Heart left ventricle (tissue), 16 donors: ENCODE data around the gene PRM2. TPM values are rescaled to one million over a fixed set of nuclear protein-coding genes. Genes with fewer than 3 reads are reported as not detected.

Source experiments
- ATAC-seq, 4 donors: fragments of 200-7000 bp; cut with Tn5 transposase; one replicate each; pipeline ENCODE4 v1.9.1; 2020 to 2022; ENCODE audit warnings: moderate library complexity in 4 of 4, mild to moderate bottlenecking in 3 of 4, moderate number of reproducible peaks in 1 of 4
- DNase-seq, 5 donors: peaks; one replicate each; pipeline ENCODE4 v3.0.0-alpha.2; 2020
- H3K27ac ChIP-seq, 12 donors: fragments of 200-600 bp; sonication (generic) in 4 of 12; one replicate each; pipeline versions ENCODE4 v1.5.0 to v1.8.0; 2016 to 2022; ENCODE audit warnings: mild to moderate bottlenecking in 2 of 12
- H3K27me3 ChIP-seq, 9 donors: fragments of 200-600 bp; sonication (generic) in 2 of 9; one replicate each; pipeline versions ENCODE4 v1.5.1 to v1.8.0; 2016 to 2022; ENCODE audit warnings: mild to moderate bottlenecking in 3 of 9
- H3K36me3 ChIP-seq, 9 donors: fragments of 200-600 bp; sonication (generic) in 2 of 9; one replicate each; pipeline versions ENCODE4 v1.5.0 to v1.8.0; 2018 to 2022; ENCODE audit warnings: mild to moderate bottlenecking in 2 of 9
- H3K4me1 ChIP-seq, 12 donors: fragments of 200-600 bp; sonication (generic) in 4 of 12; one replicate each; pipeline versions ENCODE4 v1.5.0 to v1.8.0; 2016 to 2022; ENCODE audit warnings: mild to moderate bottlenecking in 3 of 12
- H3K4me3 ChIP-seq, 12 donors: fragments of 200-600 bp; sonication (generic) in 4 of 12; one replicate each; pipeline versions ENCODE4 v1.5.0 to v1.8.0; 2017 to 2022; ENCODE audit warnings: mild to moderate bottlenecking in 9 of 12, moderate library complexity in 4 of 12
- H3K9me3 ChIP-seq, 12 donors: fragments of 200-600 bp; sonication (generic) in 4 of 12; one replicate each; pipeline versions ENCODE4 v1.5.0 to v1.8.0; 2016 to 2022; ENCODE audit warnings: mild to moderate bottlenecking in 1 of 12
- POLR2A ChIP-seq, 2 donors: fragments of 450-650 bp; IDR thresholded peaks; one replicate each; pipeline ENCODE4 v1.6.1; 2017; ENCODE audit warnings: antibody characterized with exemption in 2 of 2, mild to moderate bottlenecking in 2 of 2, moderate library complexity in 2 of 2
- WGBS, 4 donors: extraction: QIAGEN DNeasy Blood & Tissue Kit in 2 of 4; methylation state at CpG; one replicate each; pipeline versions ENCODE4 v1.1.5 to v1.1.7; 2013 to 2018; 5-methylcytosine and 5-hydroxymethylcytosine counted together
- intact Hi-C, 10 donors: fragments of 100-400 bp; cut with DNase I; formaldehyde crosslinking; loops; one replicate each; pipeline versions ENCODE4 v1.11.1 to v1.14.2; 2022
- polyA plus RNA-seq, 2 donors: library from polyadenylated mRNA; stranded (reverse); fragments of 200-250 nt; gene quantifications; one replicate each; pipeline ENCODE4 v1.2.3, GENCODE V29; 2013
- total RNA-seq, 9 donors: library from RNA; depleted of rRNA in 2 of 9; stranded (reverse); fragments of >200 nt in 2 of 9; fragmentation: NEBNext Ultra II Directional in 3 of 9; extraction: Animal tissue kit (Norgen Biotek cat#: 25700) in 3 of 9; gene quantifications; one replicate each; pipeline versions ENCODE4 v1.1.0 to v1.2.4, GENCODE V29; 2016 to 2023
- TF ChIP-seq, protein P1 (sequence below), 12 donors: fragments of 200-600 bp; sonication (generic) in 4 of 12; IDR thresholded peaks; one replicate each; pipeline versions ENCODE4 v1.5.0 to v1.8.0; 2018 to 2022; ENCODE audit warnings: antibody characterized with exemption in 12 of 12, mild to moderate bottlenecking in 5 of 12
- donor health status: ischemic (EF 13 %, LVEDD 7.1; RV severe dilation, severe dysfunction).
- donor health status: healthy with polysubstance abuse.
- donor health status: DM: no; HTN: yes; CAD: no.
- donor health status: DM: no; HTN: no; CAD: no.
- donor health status: ischemic (EF 25% LVEDD 6.9; RV normal size, moderate dysfunction).
- donor health status: ischemic (EF 25% LVEDD 5.7; RV mildly dilated, moderate dysfunction).
- donor health status: healthy.
- donor health status: DM: yes; HTN: yes; CAD: no.
- donor health status: ischemic (EF 35%, LVEDD 5.7; RV mildly dilated, moderate dysfunction).
- donor health status: nonischemic (EF 11% LVEDD 7.7; RV severe dilation, severe dysfunction).
- donor health status: DM: yes; HTN: yes; CAD: no.
- donor health status: PGD.
- donor health status: ischemic (EF 29% LVEDD 5.4; RV normal size, mild dysfunction).
- donor health status: nonischemic (EF 23%, LVEDD 6.1; RV moderate dilation, normal function).

Gene PRM2
- total and polyA plus RNA-seq, 11 donors, result not detected

DNA sequence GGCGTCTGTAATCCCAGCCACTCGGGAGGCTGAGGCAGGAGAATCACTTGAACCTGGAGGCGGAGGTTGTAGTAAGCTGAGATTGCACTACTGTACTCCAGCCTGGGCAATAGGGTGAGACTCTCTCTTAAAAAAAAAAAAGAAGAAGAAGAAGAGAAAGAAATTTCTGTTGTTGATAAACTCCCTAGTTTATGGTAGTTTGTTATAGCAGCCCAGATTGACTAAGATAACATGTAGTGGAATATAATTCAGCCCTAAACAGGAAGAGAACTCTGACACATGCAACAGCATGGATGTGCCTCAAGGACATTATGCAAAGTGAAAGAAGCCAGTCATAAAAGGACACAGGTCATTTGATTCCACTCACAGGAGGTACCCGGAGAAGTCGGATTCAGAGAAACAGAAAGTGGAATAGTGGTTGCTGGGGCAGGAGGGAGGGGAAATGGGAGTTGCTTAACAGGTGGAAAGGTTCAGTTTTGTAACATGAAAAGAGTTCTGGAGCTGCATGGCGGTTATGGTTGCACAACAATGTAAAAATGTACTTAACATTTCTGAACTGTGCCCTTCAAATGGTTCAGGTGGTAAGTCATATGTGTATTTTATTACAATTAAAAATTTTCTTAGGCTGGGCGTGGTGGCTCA is 30.8 kb upstream of the PRM2 start:
- DNase-seq (no peak), ATAC-seq (no peak)
- H3K27me3 ChIP-seq, result no peaks in the 10 kb centered on the region
- no peaks in the 10 kb centered on the region for H3K36me3 ChIP-seq
- TF ChIP-seq POLR2A (IDR thresholded peaks at IDR 0.05), result no peak
- TF ChIP-seq, protein P1, sequence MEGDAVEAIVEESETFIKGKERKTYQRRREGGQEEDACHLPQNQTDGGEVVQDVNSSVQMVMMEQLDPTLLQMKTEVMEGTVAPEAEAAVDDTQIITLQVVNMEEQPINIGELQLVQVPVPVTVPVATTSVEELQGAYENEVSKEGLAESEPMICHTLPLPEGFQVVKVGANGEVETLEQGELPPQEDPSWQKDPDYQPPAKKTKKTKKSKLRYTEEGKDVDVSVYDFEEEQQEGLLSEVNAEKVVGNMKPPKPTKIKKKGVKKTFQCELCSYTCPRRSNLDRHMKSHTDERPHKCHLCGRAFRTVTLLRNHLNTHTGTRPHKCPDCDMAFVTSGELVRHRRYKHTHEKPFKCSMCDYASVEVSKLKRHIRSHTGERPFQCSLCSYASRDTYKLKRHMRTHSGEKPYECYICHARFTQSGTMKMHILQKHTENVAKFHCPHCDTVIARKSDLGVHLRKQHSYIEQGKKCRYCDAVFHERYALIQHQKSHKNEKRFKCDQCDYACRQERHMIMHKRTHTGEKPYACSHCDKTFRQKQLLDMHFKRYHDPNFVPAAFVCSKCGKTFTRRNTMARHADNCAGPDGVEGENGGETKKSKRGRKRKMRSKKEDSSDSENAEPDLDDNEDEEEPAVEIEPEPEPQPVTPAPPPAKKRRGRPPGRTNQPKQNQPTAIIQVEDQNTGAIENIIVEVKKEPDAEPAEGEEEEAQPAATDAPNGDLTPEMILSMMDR (IDR thresholded peaks at IDR 0.05), result no peak
- H3K9me3 ChIP-seq, result peaks cover 0 to 4% (median 0%) of the 10 kb centered on the region in 12 donors
- intact Hi-C loops, result no loop called here
- H3K4me1 ChIP-seq, result peaks cover 0 to 44% (median 0%) of the 10 kb centered on the region in 12 donors
- whole genome bisulfite sequencing, 4 donors, result 82 to 90% (median 83%) methylated on average over 7 of the region's 7 CpGs
- no peak overlapping the region for H3K27ac ChIP-seq
- H3K4me3 ChIP-seq, result no peak overlapping the region

DNA sequence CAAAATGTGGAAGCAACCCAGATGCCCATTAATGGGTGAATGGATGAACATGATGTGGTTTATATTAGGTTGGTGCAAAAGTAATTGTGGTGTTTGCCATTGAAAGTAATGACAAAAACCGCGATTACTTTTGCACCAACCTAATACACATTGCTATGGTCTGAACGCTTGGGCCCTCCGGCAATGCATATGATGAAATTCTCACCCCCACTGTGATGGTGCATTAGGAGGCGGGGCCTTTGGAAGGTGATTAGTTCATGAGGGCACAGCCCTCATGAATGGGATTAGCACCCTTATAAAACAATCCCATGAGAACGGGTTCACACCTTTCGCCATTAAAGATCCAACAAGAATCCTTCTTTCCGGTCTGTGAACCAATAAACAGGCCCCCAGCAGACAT is 30.1 kb upstream of the PRM2 start:
- Histone ChIP-seq H3K36me3 (no peaks in the 10 kb centered on the region), H3K4me3 (no peak overlapping the region), H3K9me3 (peaks cover 0 to 4% (median 0%) of the 10 kb centered on the region in 12 donors), H3K27ac (no peak overlapping the region), H3K4me1 (peaks cover 0 to 39% (median 0%) of the 10 kb centered on the region in 12 donors), H3K27me3 (no peaks in the 10 kb centered on the region)
- no peak for ATAC-seq
- TF ChIP-seq, protein P1 (IDR thresholded peaks at IDR 0.05), result no peak
- no peak for TF ChIP-seq POLR2A (IDR thresholded peaks at IDR 0.05)
- DNase-seq, result no peak
- WGBS, 4 donors, result 88 to 92% (median 89%) methylated on average over 8 of the region's 8 CpGs
- intact Hi-C loops, result no loop called here

- DNase-seq (no peak), ATAC-seq (no peak)
- intact Hi-C loops, result no loop called here
- WGBS, 4 donors, result 69 to 76% (median 75%) methylated on average over 18 of the region's 18 CpGs
- peaks cover 0 to 4% (median 0%) of the 10 kb centered on the region in 12 donors for H3K9me3 ChIP-seq
- no peaks in the 10 kb centered on the region for H3K36me3 ChIP-seq
- no peak overlapping the region for H3K4me3 ChIP-seq
- H3K4me1 ChIP-seq, result peaks cover 0 to 14% (median 0%) of the 10 kb centered on the region in 12 donors
- TF ChIP-seq POLR2A (IDR thresholded peaks at IDR 0.05), result no peak
- TF ChIP-seq, protein P1 (IDR thresholded peaks at IDR 0.05), result no peak
- H3K27ac ChIP-seq, result no peak overlapping the region
- H3K27me3 ChIP-seq, result no peaks in the 10 kb centered on the region
Measured at GRCh38 chr16:11303405-11304138, 27.3 kb upstream of the PRM2 start.

DNA sequence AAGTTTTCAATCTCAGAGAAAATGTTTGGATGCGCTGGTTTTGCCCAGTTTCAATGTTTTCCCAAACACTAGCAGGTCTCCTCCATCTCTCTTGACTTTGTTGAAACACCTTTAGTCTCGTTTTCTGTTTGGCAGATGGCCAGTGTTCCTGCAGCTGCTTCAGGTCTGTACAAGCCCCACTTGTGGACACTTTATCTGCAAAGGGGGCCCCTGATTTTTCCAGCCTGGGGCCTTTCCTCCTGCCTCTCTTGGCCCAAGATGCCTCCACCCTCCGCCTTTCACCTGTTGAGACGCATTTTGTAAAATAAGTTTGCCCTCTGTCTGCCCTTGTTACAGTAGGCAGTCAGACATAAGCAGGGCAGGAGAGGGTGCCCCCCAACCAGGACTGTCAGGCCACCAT is 26.7 kb upstream of the PRM2 start:
- WGBS, 4 donors, result 53 to 73% (median 68%) methylated on average over 4 of the region's 4 CpGs
- Histone ChIP-seq H3K36me3 (no peaks in the 10 kb centered on the region), H3K4me1 (peaks cover 0 to 14% (median 0%) of the 10 kb centered on the region in 12 donors), H3K4me3 (no peak overlapping the region), H3K27me3 (no peaks in the 10 kb centered on the region), H3K9me3 (peaks cover 0 to 4% (median 0%) of the 10 kb centered on the region in 12 donors), H3K27ac (no peak overlapping the region)
- TF ChIP-seq POLR2A (IDR thresholded peaks at IDR 0.05), result no peak
- TF ChIP-seq, protein P1 (IDR thresholded peaks at IDR 0.05), result no peak
- peak in 1 of 5 donors; percentile 1 for DNase-seq
- intact Hi-C loops, result no loop called here
- no peak for ATAC-seq
